ENCODE measurements around the gene RPL10A.
"Not testable (repeated sequence)": the region's sequence is repeated elsewhere in the genome, so short reads cannot be mapped to it uniquely, and the experiment has no call there.

The RPL10A gene

GRCh38 chr6:35512006-35512405 lies 43.8 kb downstream of the RPL10A start:
- no peak for DNase-seq (ENCODE audit: low read depth)

- DNase-seq (ENCODE audit: low read depth) = no peak
Observed at GRCh38 chr6:35512740-35513139, 44.5 kb downstream of the RPL10A start, which contains the start of gene TULP1. Gene TULP1, minus strand, starts transcription at chr6:35512896. Its CDS starts 38 bp downstream, at chr6:35512858.

- no peak for DNase-seq (ENCODE audit: low read depth)
Observed at GRCh38 chr6:35514587-35514986, 46.4 kb downstream of the RPL10A start.

- DNase-seq (ENCODE audit: low read depth) = not testable (repeated sequence)
Observed at GRCh38 chr6:35515939-35516338, 47.7 kb downstream of the RPL10A start.

DNA sequence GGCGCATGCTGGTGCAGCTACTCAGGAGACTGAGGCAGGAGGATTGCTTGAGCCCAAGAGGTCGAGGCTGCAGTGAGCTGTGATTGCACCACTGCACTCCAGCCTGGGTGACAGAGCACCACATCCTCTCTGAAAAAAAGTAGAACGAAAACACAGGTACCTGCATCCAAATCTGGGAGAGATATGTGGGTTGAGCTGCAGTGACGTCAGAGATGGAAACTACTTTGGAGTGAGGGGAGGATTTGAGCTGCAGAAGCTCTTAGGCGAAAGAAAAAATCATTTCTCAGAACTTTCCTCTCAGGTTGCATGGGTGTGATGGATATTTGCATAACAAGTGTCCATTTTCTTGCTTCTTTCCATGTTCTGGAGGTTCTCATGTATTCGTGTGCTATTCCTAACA lies 48.5 kb downstream of the RPL10A start:
- no peak for DNase-seq (ENCODE audit: low read depth)

DNA sequence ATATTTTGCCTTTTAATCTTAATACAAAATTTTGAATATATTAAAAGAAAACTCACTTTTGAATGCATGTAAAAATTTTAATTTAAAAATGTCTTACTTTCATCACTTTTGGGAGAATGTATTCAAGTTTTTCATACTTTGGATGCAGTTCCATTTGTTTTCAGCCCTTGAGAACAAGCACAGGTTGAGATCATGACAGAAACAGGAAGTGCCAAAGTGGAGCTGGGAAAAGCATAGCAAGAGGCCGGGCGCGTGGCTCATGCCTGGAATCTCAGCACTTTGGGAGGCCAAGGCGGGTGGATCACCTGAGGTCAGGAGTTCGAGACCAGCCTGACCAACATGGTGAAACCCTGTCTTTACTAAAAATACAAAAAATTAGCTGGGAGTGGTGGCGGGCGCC lies 49.8 kb downstream of the RPL10A start:
- DNase-seq (ENCODE audit: low read depth) = not testable (repeated sequence)

DNA sequence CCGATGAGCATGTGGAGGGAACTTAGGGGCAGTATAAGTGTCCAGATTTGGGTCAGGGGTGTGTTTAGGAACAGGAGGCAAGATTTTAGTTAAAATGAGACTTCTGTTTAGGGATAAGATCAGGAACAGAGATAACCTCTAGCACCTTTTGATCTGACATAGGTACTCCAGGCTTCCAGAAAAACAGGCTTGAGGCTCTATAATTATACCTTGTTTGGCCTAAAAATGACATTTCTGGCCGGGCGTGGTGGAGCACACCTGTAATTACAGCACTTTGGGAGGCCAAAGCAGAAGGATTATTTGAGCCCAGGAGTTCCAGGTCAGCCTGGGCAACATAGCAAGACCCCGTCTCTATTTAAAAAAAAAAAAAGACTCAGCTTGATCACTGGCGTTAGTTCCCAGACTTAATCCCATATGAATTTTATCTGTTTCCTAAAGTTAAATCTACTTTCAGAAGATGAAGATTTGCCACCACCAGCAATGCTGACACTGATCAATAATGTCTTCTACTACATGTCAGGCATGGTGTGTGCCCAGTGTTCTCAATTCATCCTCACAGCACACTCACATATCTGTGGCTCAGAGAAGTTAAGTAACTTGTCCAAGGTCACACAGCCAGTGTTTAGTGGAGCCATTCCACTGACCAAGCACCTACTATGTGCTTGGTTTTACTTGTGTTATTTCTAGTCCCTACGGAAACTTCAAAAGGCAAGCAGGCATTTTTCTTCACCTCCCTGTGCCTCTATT lies 50.5 kb downstream of the RPL10A start:
- no peak for DNase-seq (ENCODE audit: low read depth)

- no peak for DNase-seq (ENCODE audit: low read depth)
Observed at GRCh38 chr6:35519313-35520015, 51.3 kb downstream of the RPL10A start.

Measured in activated T-helper 9 cell treated with anti-CD3 and anti-CD28 coated beads, Interleukin-2, amount 50 U/mL, for 16 hours (primary cell).